AG04449 (cell line): ENCODE data around the gene LRMDA.

Experiments
- CTCF ChIA-PET: fragments of 350-600 bp; formaldehyde crosslinking; extraction: SDS; loops from one replicate; lab custom pipeline; 2021; ENCODE audit warnings: antibody characterized with exemption; lab: Yijun Ruan, JAX
- POLR2A ChIA-PET: fragments of 400-600, 350-600 bp; formaldehyde crosslinking; extraction: SDS; loops from one replicate; lab custom pipeline; 2020; ENCODE audit warnings: antibody characterized with exemption, inconsistent platforms; lab: Yijun Ruan, JAX
- DNase-seq: peaks from one replicate; pipeline ENCODE4 v3.0.0-alpha.2; 2010; ENCODE audit warnings: low read depth, low spot score
- H3K4me3 ChIP-seq: 2 replicates; pipeline ENCODE4 v1.5.1; 2011; ENCODE audit warnings: low read depth, mild to moderate bottlenecking, control low read depth, low read length
- CTCF ChIP-seq: IDR thresholded peaks from one replicate; pipeline ENCODE4 v1.5.1; 2011; ENCODE audit warnings: mild to moderate bottlenecking, moderate library complexity, low read length, control low read depth, inconsistent platforms; ENCODE audit not compliant: insufficient read depth; ENCODE audit errors: missing control alignments

LRMDA gene

GRCh38 chr10:76469675-76470074, 1038.3 kb downstream of the LRMDA start:
- ChIA-PET POLR2A (no interaction called here), CTCF (interaction anchor here (1.6 kb wide), 1 partner anchor 13 kb away, joined by 3 read pairs; no protein-coding TSS in a partner anchor)
- H3K4me3 ChIP-seq = no peak overlapping the region
- no peak for TF ChIP-seq CTCF
- DNase-seq = no peak

GRCh38 chr10:76479103-76479790, 1047.8 kb downstream of the LRMDA start:
- ChIA-PET CTCF (no interaction called here), POLR2A (no interaction called here)
- DNase-seq = no peak
- no peak overlapping the region for H3K4me3 ChIP-seq
- no peak for TF ChIP-seq CTCF

- CTCF ChIA-PET = no interaction called here
- POLR2A ChIA-PET = no interaction called here
Measured at GRCh38 chr10:76481178-76481577, 1049.8 kb downstream of the LRMDA start.

GRCh38 chr10:76487582-76487981, 1056.2 kb downstream of the LRMDA start:
- CTCF ChIA-PET = no interaction called here
- H3K4me3 ChIP-seq = no peak overlapping the region
- POLR2A ChIA-PET = no interaction called here
- TF ChIP-seq CTCF = no peak
- no peak for DNase-seq

More at GRCh38 chr10:76481178-76481577, 1049.8 kb downstream of the LRMDA start:
- H3K4me3 ChIP-seq = no peak overlapping the region
- DNase-seq = no peak
- no peak for TF ChIP-seq CTCF

GRCh38 chr10:76488602-76489001, 1057.2 kb downstream of the LRMDA start:
- POLR2A ChIA-PET = no interaction called here
- DNase-seq = no peak
- no peak for TF ChIP-seq CTCF
- H3K4me3 ChIP-seq = no peak overlapping the region
- CTCF ChIA-PET = interaction anchor here (1.1 kb wide), 1 partner anchor 56 kb away, joined by 3 read pairs; no protein-coding TSS in a partner anchor

- DNase-seq = no peak
- POLR2A ChIA-PET = no interaction called here
- no peak overlapping the region for H3K4me3 ChIP-seq
- no peak for TF ChIP-seq CTCF
- CTCF ChIA-PET = no interaction called here
Measured at GRCh38 chr10:76491216-76491615, 1059.8 kb downstream of the LRMDA start.
